Stimulated activated CD4-positive, alpha-beta T cell treated with anti-CD3 and anti-CD28 coated beads, Interleukin-4, amount 100 ng/mL, for 4 hours (primary cell): Measurements from ENCODE around the gene LSR.

ENCODE experiments used
- DNase-seq, 2 experiments: peaks; one replicate each; pipeline ENCODE4 v3.0.0-alpha.2; 2020

The LSR gene

DNA sequence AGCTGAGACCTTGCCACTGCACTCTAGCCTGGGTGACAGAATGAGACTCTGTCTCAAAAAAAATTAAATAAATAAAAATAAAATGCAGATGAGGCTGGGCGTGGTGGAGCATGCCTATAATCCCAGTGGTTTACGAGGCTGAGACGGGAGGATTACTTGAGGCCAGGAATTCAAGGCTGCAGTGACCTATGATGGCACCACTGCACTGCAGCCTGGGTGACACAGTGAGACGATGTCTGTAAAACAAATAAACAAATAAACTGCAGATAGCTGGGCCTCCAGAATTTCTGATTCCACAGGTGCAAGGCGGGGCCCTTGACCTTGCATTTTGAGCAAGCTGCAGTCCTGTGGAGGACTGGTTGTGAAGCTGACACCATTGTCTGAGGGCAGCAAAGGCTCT is 40.1 kb downstream of the LSR start:
- no peak for DNase-seq

DNA sequence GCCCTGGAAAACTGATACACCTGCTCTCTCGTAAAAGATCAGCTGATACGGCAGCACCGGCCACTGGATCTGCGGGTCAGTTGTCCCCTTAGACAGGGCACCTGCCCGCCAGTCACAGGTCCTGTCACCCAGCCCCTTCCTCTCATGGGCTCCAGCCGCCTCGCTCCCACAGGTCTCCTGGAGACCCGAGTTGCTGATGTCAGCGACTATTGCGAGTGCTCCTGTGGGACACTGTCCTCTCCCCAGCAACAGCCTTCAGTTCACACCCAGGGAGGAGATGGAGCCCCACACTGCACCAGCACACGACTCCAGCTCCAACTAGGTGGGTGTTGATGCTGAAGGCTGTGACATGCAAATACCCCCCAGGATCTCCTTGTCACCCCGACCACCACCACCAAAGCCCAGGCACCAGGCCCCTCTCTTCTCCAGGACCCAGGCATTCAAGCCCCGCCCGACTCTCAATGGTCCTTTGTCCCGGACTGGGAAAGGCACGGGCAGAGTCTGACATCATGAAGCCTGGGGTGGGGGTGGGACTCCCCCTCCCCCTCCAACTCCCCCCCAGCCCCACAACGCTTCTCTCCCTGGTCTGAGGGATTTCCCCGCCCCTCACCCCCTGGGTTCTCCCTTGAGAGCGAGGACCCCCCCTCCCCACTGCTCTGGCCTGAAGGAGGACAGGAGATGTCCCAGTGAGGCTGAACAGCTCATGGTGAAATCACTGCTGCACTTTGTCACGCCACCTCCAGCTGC is 41.8 kb downstream of the LSR start:
- DNase-seq = no peak

DNA sequence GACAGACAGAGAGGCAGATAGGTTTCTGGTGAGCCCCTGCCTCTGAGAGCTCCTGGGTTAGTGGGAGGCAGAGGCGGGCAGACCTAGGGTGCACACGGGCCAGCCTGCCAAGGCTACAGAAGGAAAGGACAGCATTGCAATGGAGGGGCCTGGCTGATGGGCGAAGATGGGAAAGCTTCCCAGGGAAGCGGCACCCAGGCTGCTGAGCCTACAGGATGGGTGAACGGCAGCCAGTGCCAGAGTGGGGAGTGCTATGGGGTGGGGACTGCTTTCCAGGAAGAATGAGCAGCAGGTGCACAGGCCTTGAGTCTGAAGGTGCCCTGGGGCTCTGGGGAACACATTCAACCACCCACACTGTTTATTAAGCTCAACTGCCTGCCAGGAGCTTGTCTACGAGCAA is 42.5 kb downstream of the LSR start:
- DNase-seq = no peak

DNA sequence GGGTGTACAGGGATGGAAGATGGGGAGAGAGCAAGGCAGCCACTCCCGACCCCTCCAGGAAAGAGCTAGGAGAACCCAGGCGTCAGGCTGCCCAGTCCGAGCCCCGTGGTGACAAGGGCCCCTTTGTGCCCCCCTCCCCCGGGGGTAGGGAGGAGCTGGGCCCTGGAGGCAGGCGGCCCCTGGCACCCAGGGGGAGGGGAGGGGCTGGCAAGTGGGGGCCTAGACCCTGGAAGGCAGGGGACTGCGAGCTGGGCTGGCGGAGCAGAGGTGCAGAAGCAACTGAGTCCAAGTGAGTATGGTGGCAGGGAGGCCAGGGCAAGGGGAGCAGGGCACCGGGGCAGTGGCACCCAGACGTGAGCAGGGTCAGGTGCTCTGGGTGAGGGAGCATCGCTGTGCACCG is 43.1 kb downstream of the LSR start, which contains the start of gene MAG:
TSS of gene MAG (plus strand) at position 246 of the 400 bp plus-strand sequence. CDS start 3,248 bp downstream, outside the sequence.
- no peak for DNase-seq

DNA sequence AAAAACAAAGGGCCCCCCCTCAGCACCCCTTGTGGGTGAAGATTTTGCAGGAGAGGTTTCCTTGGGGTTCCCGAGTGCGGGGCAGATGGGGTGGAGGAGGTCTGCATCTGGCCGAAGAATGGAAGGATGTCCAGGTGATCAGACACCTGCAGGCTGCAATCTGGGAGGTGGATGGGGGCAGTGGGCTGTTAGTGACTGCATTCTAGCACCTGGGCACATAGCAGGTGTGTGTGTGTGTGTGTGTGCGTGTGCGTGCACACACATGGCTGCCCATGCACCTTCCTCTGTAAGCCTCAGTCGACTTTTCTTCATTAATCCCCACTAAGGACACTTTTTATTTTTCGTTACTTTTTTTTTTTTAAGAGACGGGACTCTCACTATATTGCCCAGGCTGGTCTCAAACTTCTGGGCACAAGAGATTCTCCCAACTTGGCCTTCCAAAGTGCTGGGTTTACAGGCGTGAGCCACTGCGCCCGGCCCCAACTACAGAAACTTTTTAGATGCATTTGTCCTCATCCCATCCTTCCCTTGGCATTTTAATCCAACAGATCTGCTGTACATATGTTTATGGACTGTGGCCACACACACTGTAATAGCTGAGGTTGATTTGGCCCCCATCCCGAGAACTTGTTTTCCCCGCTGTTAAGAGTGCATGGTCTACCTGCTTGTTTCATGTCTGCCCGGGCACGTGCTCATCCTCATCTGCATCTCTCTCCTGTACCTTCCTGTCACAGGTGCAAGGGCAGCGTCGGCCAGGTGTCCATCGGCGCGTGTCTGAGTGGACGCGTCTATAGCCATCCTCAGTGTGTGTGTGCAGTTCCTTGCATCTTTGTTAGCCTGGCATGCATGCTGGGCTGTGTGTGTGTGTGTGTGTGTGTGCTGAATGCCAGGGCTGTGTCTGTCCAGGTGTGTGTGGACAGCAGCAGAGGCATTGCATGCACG is 43.9 kb downstream of the LSR start:
- DNase-seq = no peak

DNA sequence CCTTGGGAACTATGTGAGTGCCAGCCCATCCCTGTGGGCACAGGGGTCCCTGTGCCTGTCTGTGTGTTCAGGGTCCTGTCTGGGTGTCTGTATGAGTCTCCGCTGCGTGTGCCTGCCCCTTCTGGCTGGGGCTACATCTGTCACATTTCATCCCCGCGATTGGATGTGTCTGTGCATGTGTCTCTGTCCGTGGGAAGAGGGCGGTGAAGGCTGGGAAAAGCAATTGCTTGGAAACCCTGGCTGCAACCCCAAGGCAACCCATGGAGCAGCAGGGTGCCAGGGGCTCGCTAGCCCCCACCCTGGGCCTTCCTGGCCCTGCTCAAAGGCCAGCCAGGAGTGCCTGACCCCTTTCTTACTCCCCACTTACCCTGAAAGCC is 44.5 kb downstream of the LSR start:
- DNase-seq = no peak

DNA sequence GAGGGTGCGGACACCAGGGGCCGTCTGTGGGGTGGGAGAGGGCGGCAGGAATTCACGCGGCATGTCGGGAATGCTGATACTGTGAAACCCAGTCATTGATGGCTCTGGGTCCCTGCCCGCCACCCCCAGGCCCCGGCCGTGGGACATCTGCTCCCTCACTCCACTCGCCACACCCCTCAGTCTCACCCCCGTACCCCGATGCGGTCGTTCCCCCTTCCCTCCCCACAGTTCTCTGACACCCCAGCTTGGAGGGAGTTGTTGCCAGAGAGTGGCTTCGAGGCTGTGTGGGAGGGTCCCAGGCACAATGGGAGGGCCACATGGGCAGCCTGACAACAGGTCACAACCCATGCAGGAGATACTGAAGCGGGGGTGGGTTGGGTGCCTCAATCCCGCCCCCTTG is 45.0 kb downstream of the LSR start:
- no peak for DNase-seq

DNA sequence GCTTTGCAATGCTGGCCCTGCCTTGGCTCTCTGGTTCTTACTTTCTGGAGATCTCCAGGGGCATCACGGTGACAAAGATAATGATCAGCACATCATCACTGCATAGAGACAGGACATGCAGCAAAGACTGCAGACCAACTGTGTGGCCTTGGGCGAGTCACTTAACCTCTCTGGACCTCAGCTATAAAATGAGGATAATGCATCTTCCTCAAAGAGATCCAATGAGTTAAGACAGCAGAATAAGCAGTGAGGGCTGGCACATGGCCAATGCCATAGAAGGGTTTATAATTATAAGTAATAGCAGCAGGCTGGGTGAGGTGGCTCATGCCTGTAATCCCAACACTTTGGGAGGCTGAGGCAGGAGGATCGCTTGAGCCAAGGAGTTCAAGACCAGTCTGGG is 45.5 kb downstream of the LSR start:
- DNase-seq = no peak

DNA sequence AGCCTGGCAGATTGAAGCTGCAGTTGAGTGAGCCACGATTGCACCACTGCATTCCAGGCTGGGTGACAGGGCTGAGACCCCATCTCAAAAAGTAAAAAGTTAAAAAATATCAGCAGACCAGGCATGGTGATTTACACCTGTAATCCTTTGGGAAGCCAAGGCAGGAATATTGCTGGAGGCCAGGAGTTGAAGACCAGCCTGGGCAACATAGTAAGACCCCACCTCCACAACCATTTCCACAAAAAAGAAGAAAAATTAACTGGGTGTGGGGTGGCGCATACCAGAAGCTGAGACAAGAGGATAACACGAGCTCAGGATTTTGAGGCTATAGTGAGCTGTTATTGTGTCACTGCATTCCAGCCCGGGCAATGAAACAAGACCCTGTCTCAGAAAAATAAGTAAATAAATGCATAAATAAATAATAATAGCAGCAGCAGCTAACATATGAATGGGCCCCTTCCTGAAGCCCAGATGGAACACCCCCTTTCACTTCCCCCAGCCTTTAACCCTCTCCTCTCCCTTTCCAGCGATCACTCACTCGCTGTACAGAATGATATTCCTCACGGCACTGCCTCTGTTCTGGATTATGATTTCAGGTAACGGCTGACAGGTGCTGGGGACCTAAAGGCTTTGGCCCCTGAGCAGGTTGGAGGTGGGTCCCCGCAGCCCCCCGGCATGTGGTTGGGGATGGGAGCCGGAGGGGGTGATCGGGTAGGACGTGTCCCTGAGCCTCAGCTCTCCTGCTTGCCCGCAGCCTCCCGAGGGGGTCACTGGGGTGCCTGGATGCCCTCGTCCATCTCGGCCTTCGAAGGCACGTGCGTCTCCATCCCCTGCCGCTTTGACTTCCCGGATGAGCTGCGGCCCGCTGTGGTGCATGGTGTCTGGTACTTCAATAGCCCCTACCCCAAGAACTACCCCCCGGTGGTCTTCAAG is 46.3 kb downstream of the LSR start:
- DNase-seq = no peak

DNA sequence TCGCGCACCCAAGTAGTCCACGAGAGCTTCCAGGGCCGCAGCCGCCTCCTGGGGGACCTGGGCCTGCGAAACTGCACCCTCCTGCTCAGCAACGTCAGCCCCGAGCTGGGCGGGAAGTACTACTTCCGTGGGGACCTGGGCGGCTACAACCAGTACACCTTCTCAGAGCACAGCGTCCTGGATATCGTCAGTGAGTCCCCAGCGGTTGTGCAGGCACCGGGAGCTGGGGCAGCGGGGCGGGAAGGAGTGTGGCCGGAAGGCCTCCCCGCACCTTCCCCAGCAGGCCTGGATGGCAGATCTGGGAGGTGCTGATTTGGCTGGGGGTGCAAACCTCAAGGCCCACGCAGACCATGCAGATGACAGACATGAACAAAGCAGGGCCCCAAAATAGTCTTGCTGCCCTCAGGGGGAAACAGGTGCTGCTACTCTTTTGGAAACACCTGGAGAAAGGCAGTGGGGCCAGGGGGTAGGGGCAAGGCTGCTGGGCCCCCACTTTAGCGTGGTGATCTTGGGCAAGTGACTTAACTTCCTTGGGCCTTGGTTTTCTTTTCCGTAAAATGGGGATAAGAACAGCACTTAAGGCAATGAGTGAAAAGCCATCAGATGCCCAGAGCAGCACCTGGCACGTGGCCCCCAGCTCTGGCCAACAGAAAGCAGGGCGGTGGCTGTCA is 47.1 kb downstream of the LSR start:
- peak in 1 of 2 experiments; percentile 13 for DNase-seq

DNA sequence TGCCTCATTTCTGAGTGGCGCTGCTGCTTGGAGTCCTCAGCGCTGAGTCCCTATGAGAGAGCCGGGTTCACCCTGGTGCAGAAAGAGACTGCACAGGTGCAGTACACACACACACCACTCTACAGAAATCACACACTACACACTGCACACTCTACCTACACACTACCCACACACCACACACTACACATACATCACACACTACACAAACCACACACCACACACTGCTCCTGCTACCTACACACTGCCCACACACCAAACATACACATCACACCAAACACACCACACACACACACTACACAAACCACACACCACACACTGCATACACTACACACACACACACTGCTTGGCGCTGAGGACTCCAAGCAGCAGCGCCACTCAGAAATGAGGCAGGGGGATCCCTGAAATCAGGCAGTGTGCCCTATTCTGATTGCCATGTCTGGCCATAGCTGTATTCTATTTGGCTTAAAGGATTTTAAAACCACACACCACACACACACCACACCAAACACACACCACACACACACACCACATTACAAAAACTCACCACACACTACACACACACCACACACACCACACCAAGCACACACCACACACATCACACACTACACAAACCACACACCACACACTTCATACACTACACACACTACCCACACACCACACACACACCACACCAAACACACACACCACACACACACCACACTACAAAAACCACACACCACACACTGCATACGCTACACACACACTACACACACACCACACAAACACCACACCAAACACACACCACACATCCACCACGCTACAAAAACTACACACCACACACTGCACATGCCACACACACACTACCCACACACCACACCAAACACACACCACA is 48.1 kb downstream of the LSR start:
- no peak for DNase-seq

DNA sequence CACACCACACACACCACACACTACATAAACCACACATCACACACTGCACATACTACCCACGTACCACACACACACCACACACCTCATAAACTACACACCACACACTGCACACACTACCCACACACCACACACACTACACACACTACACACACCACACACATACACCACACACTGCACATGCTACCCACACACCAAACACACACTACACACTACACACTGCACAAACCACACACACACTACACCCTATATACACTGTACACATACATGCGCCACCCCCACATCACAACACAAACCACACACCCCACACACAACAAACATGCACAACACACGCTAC is 48.7 kb downstream of the LSR start:
- DNase-seq = no peak

DNA sequence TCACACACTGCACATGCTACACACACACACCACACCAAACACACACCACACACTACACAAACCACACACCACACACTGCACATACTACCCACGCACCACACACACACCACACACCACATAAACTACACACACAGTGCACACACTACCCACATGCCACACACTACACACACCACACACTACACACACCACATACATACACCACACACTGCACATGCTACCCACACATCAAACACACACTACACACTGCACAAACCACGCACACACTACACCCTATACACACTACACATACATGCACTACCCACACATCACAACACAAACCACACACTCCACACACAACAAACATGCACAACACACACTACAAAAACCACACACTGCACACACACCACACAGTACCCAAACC is 49.1 kb downstream of the LSR start:
- DNase-seq = no peak

DNA sequence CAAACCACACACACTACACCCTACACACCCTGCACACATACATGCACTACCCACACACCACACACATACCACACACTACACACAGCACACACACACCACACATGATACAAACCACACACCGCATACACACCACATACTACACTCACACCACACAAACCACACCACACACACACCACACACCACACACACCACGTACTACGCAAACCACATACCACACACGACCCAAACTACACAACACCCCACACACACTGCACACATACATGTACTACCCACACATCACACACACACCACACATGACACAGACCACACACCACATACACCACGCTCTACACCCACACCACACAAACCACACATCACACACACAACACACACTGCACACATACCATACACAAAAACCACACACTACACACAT is 49.8 kb downstream of the LSR start:
- DNase-seq = no peak

DNA sequence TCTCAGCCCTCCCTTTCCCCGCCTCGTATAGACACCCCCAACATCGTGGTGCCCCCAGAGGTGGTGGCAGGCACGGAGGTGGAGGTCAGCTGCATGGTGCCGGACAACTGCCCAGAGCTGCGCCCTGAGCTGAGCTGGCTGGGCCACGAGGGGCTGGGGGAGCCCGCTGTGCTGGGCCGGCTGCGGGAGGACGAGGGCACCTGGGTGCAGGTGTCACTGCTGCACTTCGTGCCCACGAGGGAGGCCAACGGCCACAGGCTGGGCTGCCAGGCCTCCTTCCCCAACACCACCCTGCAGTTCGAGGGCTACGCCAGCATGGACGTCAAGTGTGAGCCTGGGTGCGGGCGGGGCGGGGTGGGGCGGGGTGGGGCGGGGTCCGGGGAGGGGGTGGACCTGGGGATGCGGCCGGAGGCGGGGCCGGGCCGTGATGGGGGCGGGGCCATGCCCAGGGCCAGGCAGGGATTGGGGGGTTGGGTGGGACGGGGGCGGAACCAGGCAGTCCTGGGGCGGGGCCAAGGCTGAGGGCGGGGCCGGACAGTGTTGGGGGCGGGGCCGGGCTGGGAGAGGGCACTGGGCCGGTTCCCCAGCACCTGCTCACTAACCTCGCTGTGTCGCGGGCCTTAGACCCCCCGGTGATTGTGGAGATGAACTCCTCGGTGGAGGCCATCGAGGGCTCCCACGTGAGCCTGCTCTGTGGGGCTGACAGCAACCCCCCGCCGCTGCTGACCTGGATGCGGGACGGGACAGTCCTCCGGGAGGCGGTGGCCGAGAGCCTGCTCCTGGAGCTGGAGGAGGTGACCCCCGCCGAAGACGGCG is 50.9 kb downstream of the LSR start:
- no peak for DNase-seq

DNA sequence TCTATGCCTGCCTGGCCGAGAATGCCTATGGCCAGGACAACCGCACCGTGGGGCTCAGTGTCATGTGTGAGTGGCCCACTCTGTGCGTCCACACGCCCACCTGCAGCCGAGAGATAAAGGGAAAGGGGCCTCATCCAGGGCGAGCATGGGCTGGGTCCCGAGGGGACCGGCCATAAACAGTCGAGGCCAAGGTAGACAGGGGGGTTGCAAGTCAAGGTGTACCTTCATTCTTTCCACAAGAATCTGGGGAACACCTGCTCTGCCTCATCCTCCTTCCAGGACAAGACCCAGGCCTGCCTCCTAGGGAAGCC is 51.5 kb downstream of the LSR start:
- DNase-seq = no peak

DNA sequence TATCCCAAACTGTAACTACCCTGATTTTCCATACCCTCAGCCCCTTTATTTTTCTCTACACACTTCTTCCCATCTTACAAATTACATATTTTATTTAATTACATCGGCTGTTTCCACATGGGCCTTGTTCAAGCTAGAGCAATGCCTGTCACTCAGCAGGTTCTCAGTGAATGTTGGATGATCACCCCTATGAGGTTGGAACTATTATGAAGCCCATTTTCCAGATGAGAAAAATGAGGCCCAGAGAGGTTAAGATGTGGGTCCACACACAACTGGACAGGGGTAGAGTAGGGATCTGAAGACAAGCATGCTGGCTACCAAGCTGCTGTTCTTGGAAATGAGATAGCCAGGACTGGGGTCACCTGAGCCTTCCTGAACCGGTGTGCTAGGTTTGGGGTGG is 53.2 kb downstream of the LSR start:
- no peak for DNase-seq

DNA sequence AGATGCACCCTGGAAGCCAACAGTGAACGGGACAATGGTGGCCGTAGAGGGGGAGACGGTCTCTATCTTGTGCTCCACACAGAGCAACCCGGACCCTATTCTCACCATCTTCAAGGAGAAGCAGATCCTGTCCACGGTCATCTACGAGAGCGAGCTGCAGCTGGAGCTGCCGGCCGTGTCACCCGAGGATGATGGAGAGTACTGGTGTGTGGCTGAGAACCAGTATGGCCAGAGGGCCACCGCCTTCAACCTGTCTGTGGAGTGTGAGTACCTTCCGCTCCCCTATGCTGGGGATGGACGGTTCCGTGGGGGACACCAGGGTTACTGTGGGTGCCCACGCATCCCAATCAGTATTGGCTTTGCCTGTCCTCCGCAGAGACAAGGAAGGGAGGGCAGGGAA is 53.6 kb downstream of the LSR start:
- no peak for DNase-seq

DNA sequence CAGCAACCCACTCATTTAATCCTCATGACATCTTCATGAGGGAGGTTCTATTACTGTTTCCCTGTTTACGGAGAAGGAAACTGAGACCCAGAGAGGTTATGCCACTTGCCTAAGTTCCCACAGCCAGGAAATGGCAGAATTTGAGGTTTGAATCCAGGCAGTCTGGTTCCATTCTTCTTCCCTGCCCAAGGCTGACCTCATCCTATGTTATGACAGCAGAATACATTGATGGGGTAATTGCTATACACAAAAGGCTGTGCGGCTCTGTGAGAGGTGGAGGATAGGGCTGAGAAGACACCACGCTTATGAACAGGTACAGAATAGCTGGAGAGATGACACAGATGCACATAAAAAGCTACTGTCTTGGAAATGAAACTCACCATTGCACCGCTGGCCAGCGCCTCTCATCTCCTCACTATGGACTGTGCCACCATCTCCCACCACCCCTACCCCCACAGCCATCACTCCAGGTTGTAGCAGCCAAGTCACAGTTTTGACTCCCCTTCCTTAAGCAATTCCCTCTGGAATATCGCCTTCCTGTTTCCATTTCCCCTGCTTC is 54.6 kb downstream of the LSR start:
- DNase-seq = no peak

DNA sequence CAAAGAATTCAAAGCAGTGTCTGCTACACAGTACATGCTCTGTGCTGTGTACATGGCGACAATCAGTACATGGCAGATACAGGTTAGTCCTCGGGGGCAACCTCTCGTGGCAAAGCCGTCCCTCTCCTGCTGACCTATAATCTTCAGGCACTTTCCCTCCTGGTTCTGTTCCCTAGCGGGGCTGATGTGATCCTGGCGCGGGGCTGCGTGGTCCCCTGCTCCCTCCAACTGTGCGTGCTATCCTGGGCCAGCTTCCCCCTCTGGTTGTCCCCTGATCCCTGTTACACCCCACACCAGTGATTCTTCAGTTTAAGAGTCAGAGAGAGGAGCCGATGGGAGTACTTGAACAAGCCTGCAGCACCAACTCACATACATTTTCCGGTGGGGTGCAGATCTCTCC is 55.2 kb downstream of the LSR start:
- no peak for DNase-seq

DNA sequence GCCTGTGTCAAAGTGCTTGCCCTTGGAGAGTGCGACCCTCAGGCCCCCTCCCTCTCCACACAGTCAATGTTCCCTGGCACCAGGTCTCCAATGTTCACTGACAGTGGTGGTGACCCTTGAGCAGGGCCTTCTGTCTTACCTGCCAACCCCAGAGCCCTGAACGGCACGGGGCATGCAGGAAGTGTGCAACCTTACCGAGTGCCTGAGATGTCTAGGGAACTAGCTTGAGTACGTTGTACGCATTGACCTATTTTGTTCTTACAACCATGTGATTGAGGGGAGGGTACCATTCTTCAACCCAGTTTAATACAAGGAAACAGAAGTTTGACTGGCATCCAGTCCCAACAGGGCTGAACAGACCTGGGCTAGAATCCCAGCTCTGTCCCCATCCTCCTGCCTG is 56.4 kb downstream of the LSR start:
- no peak for DNase-seq
